ENCODE data around the gene CYTH3.
"Not testable (repeated sequence)": the region's sequence is repeated elsewhere in the genome, so short reads cannot be mapped to it uniquely, and the experiment has no call there.

Gene CYTH3

DNA sequence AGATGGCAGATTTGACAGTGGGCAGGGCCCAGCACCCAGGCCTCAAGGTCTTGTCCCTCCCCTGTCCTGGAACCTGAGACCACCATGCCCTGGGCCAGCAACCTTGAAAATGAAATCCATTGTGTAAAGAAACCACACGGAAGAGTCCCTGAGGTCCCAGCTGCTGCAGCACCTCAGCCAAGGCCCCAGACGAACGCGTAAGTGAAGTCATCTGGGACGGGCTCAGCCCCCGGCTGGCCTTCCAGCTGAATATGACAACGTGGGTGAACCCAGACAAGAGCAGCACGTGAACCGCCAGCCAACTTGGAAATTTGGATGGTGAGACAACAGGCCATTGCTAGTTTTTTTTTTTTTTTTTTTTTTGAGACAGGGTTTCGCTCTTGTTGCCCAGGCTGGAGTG lies 70.3 kb downstream of the CYTH3 start:
- H3K9me3 ChIP-seq = no peaks in the 10 kb centered on the region
- peak overlapping the region; percentile 50 for H3K4me2 ChIP-seq
- no peaks in the 10 kb centered on the region for H3K27me3 ChIP-seq
- peak overlapping the region; percentile 36; the same call in 1 of the 2 replicates for H3K27ac ChIP-seq
- no peak overlapping the region for H3K9ac ChIP-seq
- TF ChIP-seq Cebpa-rat (IDR thresholded peaks at IDR 0.05) = no peak
- peaks cover 30% of the 10 kb centered on the region for H3K4me1 ChIP-seq
- peaks cover 83% of the 10 kb centered on the region for H4K20me1 ChIP-seq
- H3K36me3 ChIP-seq = peaks cover 9% of the 10 kb centered on the region; the same call in 1 of the 2 replicates
- no peak overlapping the region for H3K4me3 ChIP-seq

DNA sequence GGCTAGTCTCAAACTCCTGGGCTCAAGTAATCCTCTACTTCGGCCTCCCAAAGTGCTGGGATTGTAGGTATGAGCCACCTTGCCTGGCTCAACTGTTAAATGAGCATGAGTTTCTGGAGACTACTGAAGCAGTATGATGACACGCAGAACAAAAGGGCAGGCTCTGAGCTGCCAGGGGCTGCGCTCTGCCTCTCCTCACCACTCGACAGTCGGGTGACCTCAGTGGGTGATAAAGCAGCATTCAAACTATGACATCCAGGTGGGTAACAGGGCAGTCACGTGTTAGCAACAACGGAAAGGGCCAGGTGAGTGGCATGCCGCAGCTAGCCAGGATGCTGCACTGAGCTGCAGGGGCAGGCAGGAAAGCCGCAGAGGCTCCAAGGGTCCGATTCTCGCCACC lies 71.5 kb downstream of the CYTH3 start:
- peaks cover 82% of the 10 kb centered on the region for H4K20me1 ChIP-seq
- H3K9me3 ChIP-seq = no peaks in the 10 kb centered on the region
- H3K9ac ChIP-seq = no peak overlapping the region
- H3K4me3 ChIP-seq = no peak overlapping the region
- no peaks in the 10 kb centered on the region for H3K27me3 ChIP-seq
- peaks cover 9% of the 10 kb centered on the region; the same call in 1 of the 2 replicates for H3K36me3 ChIP-seq
- TF ChIP-seq Cebpa-rat (IDR thresholded peaks at IDR 0.05) = no peak
- H3K4me1 ChIP-seq = peaks cover 30% of the 10 kb centered on the region
- no peak overlapping the region for H3K4me2 ChIP-seq
- H3K27ac ChIP-seq = no peak overlapping the region

- H4K20me1 ChIP-seq = peaks cover 82% of the 10 kb centered on the region
- no peaks in the 10 kb centered on the region for H3K9me3 ChIP-seq
- peaks cover 9% of the 10 kb centered on the region; the same call in 1 of the 2 replicates for H3K36me3 ChIP-seq
- H3K4me1 ChIP-seq = peaks cover 22% of the 10 kb centered on the region
- H3K9ac ChIP-seq = no peak overlapping the region
- no peaks in the 10 kb centered on the region for H3K27me3 ChIP-seq
- no peak for TF ChIP-seq Cebpa-rat (IDR thresholded peaks at IDR 0.05)
- H3K27ac ChIP-seq = no peak overlapping the region
- no peak overlapping the region for H3K4me3 ChIP-seq
- no peak overlapping the region for H3K4me2 ChIP-seq
Measured at GRCh38 chr7:6198689-6199595, 73.5 kb downstream of the CYTH3 start.

- peaks cover 9% of the 10 kb centered on the region; the same call in 1 of the 2 replicates for H3K36me3 ChIP-seq
Measured at GRCh38 chr7:6197801-6198551, 74.4 kb downstream of the CYTH3 start.

DNA sequence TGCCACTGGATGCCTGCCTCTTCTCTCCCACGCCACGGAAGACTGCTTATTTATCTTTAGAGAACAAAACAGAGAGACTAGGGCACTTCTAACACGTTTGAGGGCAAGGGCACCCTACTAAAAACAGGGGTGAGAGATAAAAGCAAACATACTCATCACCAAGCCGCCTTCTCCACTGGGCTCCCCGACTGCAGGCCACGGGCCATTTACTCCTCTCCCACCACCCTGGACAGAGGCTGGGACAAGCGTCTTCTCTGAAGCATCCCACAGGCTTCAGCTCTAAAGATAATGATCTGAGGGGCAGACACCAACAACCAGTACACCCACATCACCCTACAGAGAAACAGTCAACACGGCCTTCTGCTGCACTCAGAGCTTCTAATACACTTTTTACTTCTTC lies 78.7 kb downstream of the CYTH3 start:
- Histone ChIP-seq H3K36me3 (peaks cover 14% of the 10 kb centered on the region), H3K9ac (no peak overlapping the region), H4K20me1 (peaks cover 93% of the 10 kb centered on the region), H3K27ac (no peak overlapping the region), H3K4me2 (no peak overlapping the region), H3K4me1 (no peaks in the 10 kb centered on the region), H3K4me3 (no peak overlapping the region), H3K27me3 (no peaks in the 10 kb centered on the region), H3K9me3 (no peaks in the 10 kb centered on the region)
- no peak for TF ChIP-seq Cebpa-rat (IDR thresholded peaks at IDR 0.05)

More at GRCh38 chr7:6197801-6198551, 74.4 kb downstream of the CYTH3 start:
- no peak overlapping the region for H3K4me2 ChIP-seq
- no peak overlapping the region for H3K27ac ChIP-seq
- no peak overlapping the region for H3K4me3 ChIP-seq
- peaks cover 91% of the 10 kb centered on the region for H4K20me1 ChIP-seq
- no peak overlapping the region for H3K9ac ChIP-seq
- H3K9me3 ChIP-seq = no peaks in the 10 kb centered on the region
- no peaks in the 10 kb centered on the region for H3K27me3 ChIP-seq
- H3K4me1 ChIP-seq = peaks cover 22% of the 10 kb centered on the region
- no peak for TF ChIP-seq Cebpa-rat (IDR thresholded peaks at IDR 0.05)

DNA sequence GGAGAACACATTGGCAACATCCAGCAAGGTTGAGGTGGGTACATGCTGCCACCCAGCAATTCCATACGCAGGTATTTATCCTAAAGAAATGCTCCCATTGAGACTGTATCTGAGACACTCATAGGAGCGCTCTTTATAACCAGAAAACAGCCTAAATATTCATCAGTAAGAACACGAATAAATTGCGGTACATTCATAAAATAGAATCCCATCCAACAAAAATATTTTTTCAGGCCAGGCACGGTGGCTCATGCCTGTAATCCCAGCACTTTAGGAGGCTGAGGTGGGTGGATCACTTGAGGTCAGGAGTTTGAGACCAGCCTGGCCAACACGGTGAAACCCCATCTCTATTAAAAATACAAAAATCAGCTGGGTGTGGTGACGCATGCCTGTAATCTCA lies 81.9 kb downstream of the CYTH3 start:
- Histone ChIP-seq H4K20me1 (peaks cover 70% of the 10 kb centered on the region), H3K36me3 (peaks cover 44% of the 10 kb centered on the region)
- H3K4me3 ChIP-seq, H3K27me3 ChIP-seq, H3K4me1 ChIP-seq, H3K27ac ChIP-seq, H3K4me2 ChIP-seq, H3K9ac ChIP-seq, H3K9me3 ChIP-seq: not testable (repeated sequence)

DNA sequence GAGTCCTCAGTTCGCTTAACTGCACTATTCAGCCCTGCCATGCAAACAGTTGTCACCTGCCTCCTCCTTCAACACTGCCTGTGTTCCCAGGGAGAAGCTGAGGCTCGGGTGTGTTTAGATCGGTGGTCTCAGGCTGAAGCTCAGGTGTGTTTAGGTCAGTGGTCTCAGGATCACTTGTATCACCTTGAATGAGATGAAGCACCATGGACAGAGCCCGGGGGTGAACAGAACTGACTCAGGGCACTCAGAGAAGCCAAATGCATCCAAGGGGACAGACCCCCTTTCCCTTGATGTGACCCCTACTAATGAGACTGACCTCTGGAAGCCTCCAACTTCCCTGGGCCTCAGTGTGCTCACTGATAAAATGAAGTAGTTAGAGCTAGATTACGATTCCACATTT lies 84.0 kb downstream of the CYTH3 start:
- H3K4me3 ChIP-seq = no peak overlapping the region
- H3K27me3 ChIP-seq = no peaks in the 10 kb centered on the region
- no peak overlapping the region for H3K27ac ChIP-seq
- peaks cover 49% of the 10 kb centered on the region for H4K20me1 ChIP-seq
- TF ChIP-seq Cebpa-rat (IDR thresholded peaks at IDR 0.05) = no peak
- no peak overlapping the region for H3K4me2 ChIP-seq
- H3K4me1 ChIP-seq = peaks cover 3% of the 10 kb centered on the region; the same call in 1 of the 2 replicates
- peaks cover 48% of the 10 kb centered on the region for H3K36me3 ChIP-seq
- H3K9ac ChIP-seq = no peak overlapping the region
- no peaks in the 10 kb centered on the region for H3K9me3 ChIP-seq

DNA sequence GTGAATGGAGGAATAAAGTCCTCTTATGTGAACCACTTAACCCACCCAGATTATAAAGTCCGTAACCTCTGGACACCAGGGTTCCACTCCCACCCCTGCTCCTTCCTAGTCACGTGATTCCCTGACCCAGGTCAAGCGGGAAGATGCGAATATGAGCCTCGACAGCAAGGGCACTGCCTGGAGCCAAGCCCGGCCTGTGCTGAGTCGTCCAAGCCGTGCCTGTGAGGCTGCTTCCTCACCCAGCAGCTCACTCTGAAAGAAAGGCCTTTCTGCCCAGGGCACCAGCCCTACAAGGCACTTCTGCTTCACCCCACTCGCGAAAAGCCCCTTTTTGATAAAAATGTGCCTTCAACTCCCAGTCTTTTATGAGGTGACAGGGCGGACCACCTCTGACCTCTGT lies 85.8 kb downstream of the CYTH3 start:
- no peak overlapping the region for H3K27ac ChIP-seq
- H3K9me3 ChIP-seq = no peaks in the 10 kb centered on the region
- no peak overlapping the region for H3K4me3 ChIP-seq
- H3K4me1 ChIP-seq = peaks cover 21% of the 10 kb centered on the region
- H3K4me2 ChIP-seq = no peak overlapping the region
- no peak overlapping the region for H3K9ac ChIP-seq
- H3K27me3 ChIP-seq = no peaks in the 10 kb centered on the region
- peaks cover 34% of the 10 kb centered on the region for H4K20me1 ChIP-seq
- peaks cover 56% of the 10 kb centered on the region for H3K36me3 ChIP-seq
- TF ChIP-seq Cebpa-rat (IDR thresholded peaks at IDR 0.05) = no peak

DNA sequence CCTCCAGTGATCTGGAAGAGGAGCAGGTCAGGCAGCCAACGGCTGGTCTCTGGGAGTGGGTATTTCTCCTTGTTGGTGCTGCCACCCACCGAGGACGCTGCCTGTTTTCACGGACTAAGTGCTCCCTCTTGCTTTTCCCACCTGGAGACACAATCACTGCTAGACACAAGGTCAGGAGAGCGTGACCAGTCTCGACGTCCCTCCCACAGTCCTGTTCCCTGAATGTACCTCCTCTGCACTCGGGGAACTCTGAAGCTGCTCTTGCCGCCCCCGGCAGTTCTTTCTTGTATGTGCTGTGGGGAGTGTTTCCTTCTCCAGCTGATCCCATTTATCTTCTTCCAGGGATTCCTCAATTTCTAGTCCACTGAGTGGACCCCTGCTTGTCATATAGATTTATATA lies 89.4 kb downstream of the CYTH3 start:
- Histone ChIP-seq H3K9ac (no peak overlapping the region), H3K4me3 (no peak overlapping the region), H4K20me1 (no peaks in the 10 kb centered on the region), H3K9me3 (no peaks in the 10 kb centered on the region), H3K4me1 (peaks cover 47% of the 10 kb centered on the region), H3K36me3 (peaks cover 42% of the 10 kb centered on the region), H3K4me2 (peak overlapping the region; percentile 35; the same call in 1 of the 2 replicates), H3K27ac (no peak overlapping the region), H3K27me3 (no peaks in the 10 kb centered on the region)
- no peak for TF ChIP-seq Cebpa-rat (IDR thresholded peaks at IDR 0.05)

- H3K36me3 ChIP-seq = peaks cover 41% of the 10 kb centered on the region
Measured at GRCh38 chr7:6181136-6181535, 91.3 kb downstream of the CYTH3 start.

More at GRCh38 chr7:6181136-6181535, 91.3 kb downstream of the CYTH3 start:
- no peaks in the 10 kb centered on the region for H4K20me1 ChIP-seq
- H3K9ac ChIP-seq = no peak overlapping the region; the same call in 1 of the 2 replicates
- TF ChIP-seq Cebpa-rat (IDR thresholded peaks at IDR 0.05) = no peak
- H3K4me3 ChIP-seq = no peak overlapping the region
- H3K4me1 ChIP-seq = peaks cover 54% of the 10 kb centered on the region
- H3K27ac ChIP-seq = no peak overlapping the region
- peak overlapping the region; percentile 71 for H3K4me2 ChIP-seq
- H3K9me3 ChIP-seq = no peaks in the 10 kb centered on the region
- no peaks in the 10 kb centered on the region for H3K27me3 ChIP-seq
